Measurements from ENCODE around the gene FCMR. TPM values are rescaled to one million over a fixed set of nuclear protein-coding genes. Genes with fewer than 3 reads are reported as not detected.

Gene FCMR
- total and polyA plus RNA-seq, 9 of the 15 experiments (the other 6 are each of a cell fraction or from before 2014, with no cell fraction given): 0.11 to 0.82 (median 0.20) TPM; not detected in 5

GRCh38 chr1:206864939-206865671 is 56.6 kb downstream of the FCMR start, which contains the start of gene IL20 (continued):
- no peak for TF ChIP-seq TEAD1 (CRISPR knock-in tag; IDR thresholded peaks at IDR 0.05)
- TF ChIP-seq, protein P1, sequence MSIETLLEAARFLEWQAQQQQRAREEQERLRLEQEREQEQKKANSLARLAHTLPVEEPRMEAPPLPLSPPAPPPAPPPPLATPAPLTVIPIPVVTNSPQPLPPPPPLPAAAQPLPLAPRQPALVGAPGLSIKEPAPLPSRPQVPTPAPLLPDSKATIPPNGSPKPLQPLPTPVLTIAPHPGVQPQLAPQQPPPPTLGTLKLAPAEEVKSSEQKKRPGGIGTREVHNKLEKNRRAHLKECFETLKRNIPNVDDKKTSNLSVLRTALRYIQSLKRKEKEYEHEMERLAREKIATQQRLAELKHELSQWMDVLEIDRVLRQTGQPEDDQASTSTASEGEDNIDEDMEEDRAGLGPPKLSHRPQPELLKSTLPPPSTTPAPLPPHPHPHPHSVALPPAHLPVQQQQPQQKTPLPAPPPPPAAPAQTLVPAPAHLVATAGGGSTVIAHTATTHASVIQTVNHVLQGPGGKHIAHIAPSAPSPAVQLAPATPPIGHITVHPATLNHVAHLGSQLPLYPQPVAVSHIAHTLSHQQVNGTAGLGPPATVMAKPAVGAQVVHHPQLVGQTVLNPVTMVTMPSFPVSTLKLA (conservative IDR thresholded peaks at IDR 0.05): peak; percentile 28 to 42; a peak in 2 of 4 replicates
- TF ChIP-seq ZNF174 (CRISPR knock-in tag; IDR thresholded peaks at IDR 0.05): no peak
- TF ChIP-seq HMG20B (CRISPR knock-in tag; IDR thresholded peaks at IDR 0.05): no peak
- no peak for TF ChIP-seq GTF2A2 (tag; IDR thresholded peaks at IDR 0.05)
- no peak for TF ChIP-seq GATAD2A (IDR thresholded peaks at IDR 0.05)
- no peak for TF ChIP-seq POLR2AphosphoS2 (IDR thresholded peaks at IDR 0.05; ENCODE audit: low read length)
- TF ChIP-seq, protein P2, sequence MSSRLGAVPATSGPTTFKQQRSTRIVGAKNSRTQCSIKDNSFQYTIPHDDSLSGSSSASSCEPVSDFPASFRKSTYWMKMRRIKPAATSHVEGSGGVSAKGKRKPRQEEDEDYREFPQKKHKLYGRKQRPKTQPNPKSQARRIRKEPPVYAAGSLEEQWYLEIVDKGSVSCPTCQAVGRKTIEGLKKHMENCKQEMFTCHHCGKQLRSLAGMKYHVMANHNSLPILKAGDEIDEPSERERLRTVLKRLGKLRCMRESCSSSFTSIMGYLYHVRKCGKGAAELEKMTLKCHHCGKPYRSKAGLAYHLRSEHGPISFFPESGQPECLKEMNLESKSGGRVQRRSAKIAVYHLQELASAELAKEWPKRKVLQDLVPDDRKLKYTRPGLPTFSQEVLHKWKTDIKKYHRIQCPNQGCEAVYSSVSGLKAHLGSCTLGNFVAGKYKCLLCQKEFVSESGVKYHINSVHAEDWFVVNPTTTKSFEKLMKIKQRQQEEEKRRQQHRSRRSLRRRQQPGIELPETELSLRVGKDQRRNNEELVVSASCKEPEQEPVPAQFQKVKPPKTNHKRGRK (tag; IDR thresholded peaks at IDR 0.05): no peak
- no peak for TF ChIP-seq THAP12 (CRISPR knock-in tag; IDR thresholded peaks at IDR 0.05)
- TF ChIP-seq, protein P3, sequence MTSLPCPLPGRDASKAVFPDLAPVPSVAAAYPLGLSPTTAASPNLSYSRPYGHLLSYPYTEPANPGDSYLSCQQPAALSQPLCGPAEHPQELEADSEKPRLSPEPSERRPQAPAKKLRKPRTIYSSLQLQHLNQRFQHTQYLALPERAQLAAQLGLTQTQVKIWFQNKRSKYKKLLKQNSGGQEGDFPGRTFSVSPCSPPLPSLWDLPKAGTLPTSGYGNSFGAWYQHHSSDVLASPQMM (CRISPR knock-in tag; IDR thresholded peaks at IDR 0.05): no peak
- TF ChIP-seq, protein P4, sequence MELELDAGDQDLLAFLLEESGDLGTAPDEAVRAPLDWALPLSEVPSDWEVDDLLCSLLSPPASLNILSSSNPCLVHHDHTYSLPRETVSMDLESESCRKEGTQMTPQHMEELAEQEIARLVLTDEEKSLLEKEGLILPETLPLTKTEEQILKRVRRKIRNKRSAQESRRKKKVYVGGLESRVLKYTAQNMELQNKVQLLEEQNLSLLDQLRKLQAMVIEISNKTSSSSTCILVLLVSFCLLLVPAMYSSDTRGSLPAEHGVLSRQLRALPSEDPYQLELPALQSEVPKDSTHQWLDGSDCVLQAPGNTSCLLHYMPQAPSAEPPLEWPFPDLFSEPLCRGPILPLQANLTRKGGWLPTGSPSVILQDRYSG (tag; conservative IDR thresholded peaks at IDR 0.05; ENCODE audit: low read depth): no peak
- peak in 1 of 2 experiments; percentile 40; a peak in 1 of 4 replicates for TF ChIP-seq MAZ (CRISPR knock-in tag; conservative IDR thresholded peaks at IDR 0.05 in 1 of 2, IDR thresholded peaks at IDR 0.05 in 1 of 2)
- TF ChIP-seq TBP (optimal IDR thresholded peaks at IDR 0.05; ENCODE audit: low read depth, low read length): no peak
- TF ChIP-seq NFXL1 (CRISPR knock-in tag; IDR thresholded peaks at IDR 0.05): no peak
- no peak for TF ChIP-seq CBX5 (IDR thresholded peaks at IDR 0.05; ENCODE audit: borderline replicate concordance, low read depth)
- TF ChIP-seq TFAM (CRISPR knock-in tag; conservative IDR thresholded peaks at IDR 0.05): no peak
- TF ChIP-seq SRF (CRISPR knock-in tag; IDR thresholded peaks at IDR 0.05): no peak
- TF ChIP-seq ZBTB8A (IDR thresholded peaks at IDR 0.05; ENCODE audit: partially characterized antibody): no peak
- no peak for TF ChIP-seq TGIF2 (CRISPR knock-in tag; IDR thresholded peaks at IDR 0.05)
- TF ChIP-seq POLR3A (IDR thresholded peaks at IDR 0.05; ENCODE audit: borderline replicate concordance, extremely low read depth, insufficient read depth, insufficient read length): no peak

Data from K562 (cell line).